GM21619 (cell line): Measurements from ENCODE around the gene INTS6L.
"Not testable (repeated sequence)": the region's sequence is repeated elsewhere in the genome, so short reads cannot be mapped to it uniquely, and the experiment has no call there.

Experiments
- ATAC-seq: cut with Tn5 transposase; IDR thresholded peaks from one replicate; pipeline ENCODE4 v1.9.1; 2021; ENCODE audit not compliant: unreplicated experiment

Gene INTS6L

GRCh38 chrX:135596495-135596894 is 76.0 kb downstream of the INTS6L start:
- no peak for ATAC-seq

GRCh38 chrX:135605906-135606305 is 85.4 kb downstream of the INTS6L start:
- no peak for ATAC-seq

GRCh38 chrX:135624408-135625204 is 104.1 kb downstream of the INTS6L start:
- not testable (repeated sequence) for ATAC-seq

- ATAC-seq: no peak
Observed at GRCh38 chrX:135625995-135626394, 105.5 kb downstream of the INTS6L start.

- ATAC-seq: no peak
Observed at GRCh38 chrX:135629342-135629741, 108.9 kb downstream of the INTS6L start.
